GM12891 (cell line): ENCODE measurements around the gene CTBP2.

Source experiments
- PAX5 ChIP-seq: IDR thresholded peaks from 2 replicates; pipeline ENCODE4 v1.6.1; 2011; ENCODE audit warnings: low read length, moderate library complexity, mild to moderate bottlenecking; ENCODE audit not compliant: insufficient read depth, severe bottlenecking
- POLR2A ChIP-seq: IDR thresholded peaks from 2 replicates; pipeline ENCODE4 v1.6.1; 2011; ENCODE audit warnings: low read depth, low read length, control low read depth
- POLR2AphosphoS5 ChIP-seq: IDR thresholded peaks from 2 replicates; pipeline ENCODE4 v1.6.1; 2011; ENCODE audit warnings: low read depth, low read length, control low read depth
- SPI1 ChIP-seq: IDR thresholded peaks from 2 replicates; pipeline ENCODE4 v1.6.1; 2011; ENCODE audit warnings: low read depth, low read length, control low read depth
- TAF1 ChIP-seq: IDR thresholded peaks from 2 replicates; pipeline ENCODE4 v1.6.1; 2011; ENCODE audit warnings: low read depth, low read length, control low read depth

DNA sequence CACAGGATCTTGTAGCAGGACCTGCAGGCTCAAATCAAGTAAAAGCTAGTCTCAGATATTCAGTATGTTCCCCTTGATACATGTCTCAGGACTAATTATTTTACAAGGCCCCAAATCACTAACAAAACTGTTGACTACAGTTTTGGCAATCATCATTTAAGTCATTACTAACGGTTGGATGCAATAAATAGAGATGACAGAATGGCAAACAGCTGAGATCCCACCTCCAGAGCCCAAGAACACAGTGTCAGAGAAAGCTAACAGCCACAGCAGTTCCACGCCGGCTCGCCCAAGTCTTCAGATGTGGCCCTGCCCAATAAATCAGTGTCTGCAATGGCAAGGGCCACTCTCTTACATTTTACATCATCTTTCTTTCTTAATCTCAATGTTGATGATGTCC is 87.6 kb downstream of the CTBP2 start:
- TF ChIP-seq POLR2A (no peak), POLR2AphosphoS5 (no peak), PAX5 (no peak), TAF1 (no peak), SPI1 (no peak)
